Measurements from ENCODE around the gene OTULIN.

Gene OTULIN

GRCh38 chr5:14666357-14666756 lies 1.8 kb downstream of the OTULIN start:
- in situ Hi-C loops (cut with MboI; ENCODE audit: low pct_unique_long_range_greater_than_20kb, low sequenced_read_pairs): no loop called here
- DNase-seq: no peak

- in situ Hi-C loops (cut with MboI; ENCODE audit: low pct_unique_long_range_greater_than_20kb, low sequenced_read_pairs): no loop called here
- DNase-seq: no peak
Observed at GRCh38 chr5:14667290-14667689, 2.8 kb downstream of the OTULIN start.

GRCh38 chr5:14667770-14668169 lies 3.3 kb downstream of the OTULIN start:
- DNase-seq: no peak
- in situ Hi-C loops (cut with MboI; ENCODE audit: low pct_unique_long_range_greater_than_20kb, low sequenced_read_pairs): no loop called here

GRCh38 chr5:14668181-14668591 lies 3.7 kb downstream of the OTULIN start:
- in situ Hi-C loops (cut with MboI; ENCODE audit: low pct_unique_long_range_greater_than_20kb, low sequenced_read_pairs): no loop called here
- DNase-seq: no peak

GRCh38 chr5:14669415-14669814 lies 4.9 kb downstream of the OTULIN start:
- in situ Hi-C loops (cut with MboI; ENCODE audit: low pct_unique_long_range_greater_than_20kb, low sequenced_read_pairs): no loop called here
- no peak for DNase-seq

GRCh38 chr5:14669975-14670374 lies 5.5 kb downstream of the OTULIN start:
- no peak for DNase-seq
- in situ Hi-C loops (cut with MboI; ENCODE audit: low pct_unique_long_range_greater_than_20kb, low sequenced_read_pairs): no loop called here

- DNase-seq: no peak
- in situ Hi-C loops (cut with MboI; ENCODE audit: low pct_unique_long_range_greater_than_20kb, low sequenced_read_pairs): no loop called here
Observed at GRCh38 chr5:14671414-14671813, 6.9 kb downstream of the OTULIN start.

- peak; percentile 28 for DNase-seq
- in situ Hi-C loops (cut with MboI; ENCODE audit: low pct_unique_long_range_greater_than_20kb, low sequenced_read_pairs): no loop called here
Observed at GRCh38 chr5:14672082-14672481, 7.6 kb downstream of the OTULIN start.

GRCh38 chr5:14672484-14673394 lies 8.2 kb downstream of the OTULIN start:
- DNase-seq: no peak
- in situ Hi-C loops (cut with MboI; ENCODE audit: low pct_unique_long_range_greater_than_20kb, low sequenced_read_pairs): no loop called here

- in situ Hi-C loops (cut with MboI; ENCODE audit: low pct_unique_long_range_greater_than_20kb, low sequenced_read_pairs): no loop called here
- DNase-seq: no peak
Observed at GRCh38 chr5:14673443-14673842, 8.9 kb downstream of the OTULIN start.

- no peak for DNase-seq
- in situ Hi-C loops (cut with MboI; ENCODE audit: low pct_unique_long_range_greater_than_20kb, low sequenced_read_pairs): no loop called here
Observed at GRCh38 chr5:14674983-14675854, 10.7 kb downstream of the OTULIN start.

- in situ Hi-C loops (cut with MboI; ENCODE audit: low pct_unique_long_range_greater_than_20kb, low sequenced_read_pairs): no loop called here
- DNase-seq: peak; percentile 92
Observed at GRCh38 chr5:14675865-14676300, 11.4 kb downstream of the OTULIN start.

- in situ Hi-C loops (cut with MboI; ENCODE audit: low pct_unique_long_range_greater_than_20kb, low sequenced_read_pairs): no loop called here
- DNase-seq: no peak
Observed at GRCh38 chr5:14676320-14676719, 11.8 kb downstream of the OTULIN start.

GRCh38 chr5:14678773-14679334 lies 14.3 kb downstream of the OTULIN start:
- in situ Hi-C loops (cut with MboI; ENCODE audit: low pct_unique_long_range_greater_than_20kb, low sequenced_read_pairs): no loop called here
- DNase-seq: no peak

GRCh38 chr5:14679595-14679994 lies 15.1 kb downstream of the OTULIN start:
- DNase-seq: no peak

GRCh38 chr5:14681236-14681752 lies 16.8 kb downstream of the OTULIN start:
- no peak for DNase-seq
- in situ Hi-C loops (cut with MboI; ENCODE audit: low pct_unique_long_range_greater_than_20kb, low sequenced_read_pairs): no loop called here

More at GRCh38 chr5:14679595-14679994, 15.1 kb downstream of the OTULIN start:
- in situ Hi-C loops (cut with MboI; ENCODE audit: low pct_unique_long_range_greater_than_20kb, low sequenced_read_pairs): no loop called here

GRCh38 chr5:14683906-14684455 lies 19.5 kb downstream of the OTULIN start:
- DNase-seq: no peak
- in situ Hi-C loops (cut with MboI; ENCODE audit: low pct_unique_long_range_greater_than_20kb, low sequenced_read_pairs): no loop called here

- DNase-seq: no peak
- in situ Hi-C loops (cut with MboI; ENCODE audit: low pct_unique_long_range_greater_than_20kb, low sequenced_read_pairs): no loop called here
Observed at GRCh38 chr5:14684757-14685156, 20.2 kb downstream of the OTULIN start.

- in situ Hi-C loops (cut with MboI; ENCODE audit: low pct_unique_long_range_greater_than_20kb, low sequenced_read_pairs): no loop called here
- peak; percentile 62 for DNase-seq
Observed at GRCh38 chr5:14685757-14686156, 21.2 kb downstream of the OTULIN start.
